Loucy (cell line): ENCODE data around the gene MAPKAP1.

Source experiments
- H2AFZ ChIP-seq: fragments of 200-600 bp; sonication (generic); 2 replicates; pipeline ENCODE4 v1.6.0; 2016; ENCODE audit warnings: antibody characterized with exemption, mild to moderate bottlenecking, low read length, moderate library complexity
- H3F3A ChIP-seq: fragments of 200-600 bp; 2 replicates; pipeline ENCODE4 v1.6.0; 2016; ENCODE audit warnings: antibody characterized with exemption, low read depth, mild to moderate bottlenecking
- H3K27me3 ChIP-seq: fragments of 200-600 bp; sonication (generic); 2 replicates; pipeline ENCODE4 v1.6.1; 2014; ENCODE audit warnings: low read length, mild to moderate bottlenecking; ENCODE audit not compliant: insufficient read depth, poor library complexity, severe bottlenecking
- H3K36me3 ChIP-seq: fragments of 200-600 bp; sonication (generic); 2 replicates; pipeline ENCODE4 v1.6.1; 2016; ENCODE audit warnings: low read length; ENCODE audit not compliant: insufficient read depth
- H3K4me1 ChIP-seq: fragments of 200-600 bp; sonication (generic); 2 replicates; pipeline ENCODE4 v1.5.1; 2014; ENCODE audit warnings: low read length, mild to moderate bottlenecking; ENCODE audit not compliant: insufficient read depth, poor library complexity, severe bottlenecking
- H3K4me2 ChIP-seq: fragments of 200-600 bp; sonication (generic); 2 replicates; pipeline ENCODE4 v1.6.0; 2014; ENCODE audit warnings: antibody characterized with exemption, low read length, low read depth, mild to moderate bottlenecking; ENCODE audit not compliant: poor library complexity, severe bottlenecking
- H3K4me3 ChIP-seq: fragments of 200-600 bp; sonication (generic); 2 replicates; pipeline ENCODE4 v1.5.1; 2014; ENCODE audit warnings: low read length, mild to moderate bottlenecking, mixed read lengths; ENCODE audit not compliant: poor library complexity, severe bottlenecking
- H3K79me2 ChIP-seq: fragments of 200-600 bp; sonication (generic); 2 replicates; pipeline ENCODE4 v1.6.1; 2014; ENCODE audit warnings: low read length; ENCODE audit not compliant: insufficient read depth
- H3K9ac ChIP-seq: fragments of 200-600 bp; sonication (generic); 2 replicates; pipeline ENCODE4 v1.6.0; 2014; ENCODE audit warnings: mild to moderate bottlenecking, low read depth, low read length, moderate library complexity; ENCODE audit not compliant: poor library complexity, severe bottlenecking
- H3K9me2 ChIP-seq: fragments of 200-600 bp; sonication (generic); replicated peaks from 2 replicates; pipeline ENCODE4 v1.6.1; 2016; ENCODE audit warnings: low read depth, low read length, mixed read lengths
- H3K9me3 ChIP-seq: fragments of 200-600 bp; sonication (generic); 2 replicates; pipeline ENCODE4 v1.6.1; 2014; ENCODE audit warnings: mild to moderate bottlenecking, antibody characterized with exemption, low read length, low read depth; ENCODE audit not compliant: insufficient read depth
- H4K20me1 ChIP-seq: fragments of 200-600 bp; sonication (generic); 2 replicates; pipeline ENCODE4 v1.6.0; 2014; ENCODE audit warnings: antibody characterized with exemption, low read length, mild to moderate bottlenecking; ENCODE audit not compliant: insufficient read depth, poor library complexity, severe bottlenecking
- EZH2phosphoT487 ChIP-seq: fragments of 200-600 bp; IDR thresholded peaks from 2 replicates; pipeline ENCODE4 v1.6.1; 2018; ENCODE audit warnings: antibody characterized with exemption, mild to moderate bottlenecking, moderate library complexity, borderline replicate concordance
- TF ChIP-seq, protein P1 (sequence below): fragments of 200-600 bp; sonication (generic); conservative IDR thresholded peaks from 2 replicates; pipeline ENCODE4 v1.5.1; 2014; ENCODE audit warnings: mild to moderate bottlenecking, antibody characterized with exemption, low read length

Gene MAPKAP1

DNA sequence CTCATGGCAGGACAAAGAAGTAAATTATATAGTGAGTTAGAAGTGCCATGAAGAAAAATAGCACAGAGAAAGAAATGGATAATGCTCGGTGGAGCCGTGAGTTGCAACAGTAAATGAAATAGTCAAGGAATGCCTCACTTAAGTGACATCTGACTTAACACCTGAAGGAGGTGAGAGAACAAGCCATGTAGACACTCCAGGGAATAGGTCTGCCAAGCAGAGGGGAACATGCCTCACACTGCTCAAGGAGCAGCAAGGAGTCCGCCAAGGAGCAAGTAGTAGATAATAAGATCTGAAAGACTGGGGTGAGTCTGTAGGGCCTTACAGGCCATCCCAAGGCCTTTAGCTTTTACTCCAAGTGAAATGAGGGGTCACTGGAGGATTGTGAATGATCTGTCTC lies 21.8 kb downstream of the MAPKAP1 start:
- no peaks in the 10 kb centered on the region for H3F3A ChIP-seq
- H2AFZ ChIP-seq: no peak overlapping the region
- H3K4me2 ChIP-seq: no peak overlapping the region
- no peaks in the 10 kb centered on the region for H4K20me1 ChIP-seq
- no peak overlapping the region for H3K9ac ChIP-seq
- no peaks in the 10 kb centered on the region for H3K4me1 ChIP-seq
- no peaks in the 10 kb centered on the region; the same call in 1 of the 2 replicates for H3K36me3 ChIP-seq
- no peaks in the 10 kb centered on the region for H3K9me3 ChIP-seq
- H3K9me2 ChIP-seq: no peaks in the 10 kb centered on the region
- peaks cover 17% of the 10 kb centered on the region; the same call in 1 of the 2 replicates for H3K79me2 ChIP-seq
- H3K4me3 ChIP-seq: no peak overlapping the region
- no peaks in the 10 kb centered on the region for H3K27me3 ChIP-seq
- no peak for TF ChIP-seq EZH2phosphoT487
- TF ChIP-seq, protein P1, sequence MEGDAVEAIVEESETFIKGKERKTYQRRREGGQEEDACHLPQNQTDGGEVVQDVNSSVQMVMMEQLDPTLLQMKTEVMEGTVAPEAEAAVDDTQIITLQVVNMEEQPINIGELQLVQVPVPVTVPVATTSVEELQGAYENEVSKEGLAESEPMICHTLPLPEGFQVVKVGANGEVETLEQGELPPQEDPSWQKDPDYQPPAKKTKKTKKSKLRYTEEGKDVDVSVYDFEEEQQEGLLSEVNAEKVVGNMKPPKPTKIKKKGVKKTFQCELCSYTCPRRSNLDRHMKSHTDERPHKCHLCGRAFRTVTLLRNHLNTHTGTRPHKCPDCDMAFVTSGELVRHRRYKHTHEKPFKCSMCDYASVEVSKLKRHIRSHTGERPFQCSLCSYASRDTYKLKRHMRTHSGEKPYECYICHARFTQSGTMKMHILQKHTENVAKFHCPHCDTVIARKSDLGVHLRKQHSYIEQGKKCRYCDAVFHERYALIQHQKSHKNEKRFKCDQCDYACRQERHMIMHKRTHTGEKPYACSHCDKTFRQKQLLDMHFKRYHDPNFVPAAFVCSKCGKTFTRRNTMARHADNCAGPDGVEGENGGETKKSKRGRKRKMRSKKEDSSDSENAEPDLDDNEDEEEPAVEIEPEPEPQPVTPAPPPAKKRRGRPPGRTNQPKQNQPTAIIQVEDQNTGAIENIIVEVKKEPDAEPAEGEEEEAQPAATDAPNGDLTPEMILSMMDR: no peak

DNA sequence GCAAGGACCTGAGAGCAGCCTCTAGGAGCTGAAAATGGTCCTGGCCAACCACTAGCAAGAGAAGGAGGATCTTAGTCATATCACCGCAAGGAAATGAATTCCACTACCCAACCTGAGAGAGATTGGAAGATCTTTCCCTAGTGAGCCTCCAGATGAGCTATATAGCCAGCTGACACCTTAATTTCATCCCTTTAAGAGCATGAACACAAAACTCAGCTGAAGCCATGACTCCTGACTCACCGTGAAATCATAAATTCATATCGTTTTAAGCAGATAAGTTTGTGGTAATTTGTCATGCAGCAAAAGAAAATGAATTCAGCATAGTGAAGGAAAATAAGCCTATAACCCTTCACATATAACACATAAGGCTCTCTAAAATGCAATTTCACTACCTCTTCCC lies 23.5 kb downstream of the MAPKAP1 start:
- no peak overlapping the region for H3K9ac ChIP-seq
- H3K27me3 ChIP-seq: no peaks in the 10 kb centered on the region
- no peak for TF ChIP-seq EZH2phosphoT487
- H3K9me3 ChIP-seq: no peaks in the 10 kb centered on the region
- H3K36me3 ChIP-seq: no peaks in the 10 kb centered on the region; the same call in 1 of the 2 replicates
- no peak overlapping the region for H3K4me3 ChIP-seq
- no peaks in the 10 kb centered on the region for H3K9me2 ChIP-seq
- H2AFZ ChIP-seq: no peak overlapping the region
- H4K20me1 ChIP-seq: no peaks in the 10 kb centered on the region
- H3K4me1 ChIP-seq: no peaks in the 10 kb centered on the region
- H3K4me2 ChIP-seq: no peak overlapping the region
- peaks cover 21% of the 10 kb centered on the region; the same call in 1 of the 2 replicates for H3K79me2 ChIP-seq
- no peaks in the 10 kb centered on the region for H3F3A ChIP-seq

DNA sequence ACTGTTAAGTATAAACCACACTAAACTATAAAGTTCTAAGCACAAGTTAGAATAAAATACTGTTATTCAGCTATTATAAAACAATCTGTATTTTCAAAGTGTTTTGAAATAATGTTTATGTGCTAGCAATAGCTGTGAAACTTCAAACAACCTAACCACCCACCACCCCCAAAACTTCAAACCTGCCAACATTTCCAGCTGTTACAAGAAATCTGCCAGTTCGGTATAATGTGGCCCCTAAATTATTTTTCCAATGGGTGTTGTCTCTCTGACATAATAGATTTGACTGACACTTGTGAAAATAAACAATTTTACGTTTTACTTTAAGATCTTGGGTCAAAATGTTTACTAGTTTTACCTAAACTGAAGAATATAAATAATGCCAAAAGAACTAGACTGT lies 24.7 kb downstream of the MAPKAP1 start:
- Histone ChIP-seq H3K9me2 (no peaks in the 10 kb centered on the region), H3K79me2 (peaks cover 18% of the 10 kb centered on the region; the same call in 1 of the 2 replicates), H3K4me1 (no peaks in the 10 kb centered on the region), H4K20me1 (no peaks in the 10 kb centered on the region), H3K9ac (no peak overlapping the region), H2AFZ (no peak overlapping the region), H3K4me2 (no peak overlapping the region), H3F3A (no peaks in the 10 kb centered on the region), H3K27me3 (no peaks in the 10 kb centered on the region), H3K9me3 (no peaks in the 10 kb centered on the region), H3K4me3 (no peak overlapping the region), H3K36me3 (no peaks in the 10 kb centered on the region; the same call in 1 of the 2 replicates)
- TF ChIP-seq, protein P1: no peak
- no peak for TF ChIP-seq EZH2phosphoT487

DNA sequence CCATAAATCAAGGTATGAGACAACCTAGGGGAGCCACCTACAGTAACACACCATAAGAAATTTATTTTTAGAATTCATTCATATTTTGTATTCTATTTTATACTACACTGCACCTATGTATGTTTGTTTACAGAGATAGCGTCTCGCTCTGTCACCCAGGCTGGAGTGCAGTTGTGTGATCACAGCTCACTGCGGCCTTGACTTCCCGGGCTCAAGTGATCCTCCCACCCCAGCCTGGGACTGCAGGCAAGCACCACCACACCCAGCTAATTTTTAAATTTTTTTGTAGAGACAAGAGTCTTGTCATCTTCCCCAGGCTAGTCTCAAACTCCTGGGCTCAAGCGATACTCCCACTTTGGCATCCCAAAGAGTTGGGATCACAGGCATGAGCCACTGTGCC lies 25.4 kb downstream of the MAPKAP1 start:
- no peaks in the 10 kb centered on the region for H3F3A ChIP-seq
- H3K9ac ChIP-seq: no peak overlapping the region
- no peaks in the 10 kb centered on the region for H3K4me1 ChIP-seq
- H3K4me2 ChIP-seq: no peak overlapping the region
- no peaks in the 10 kb centered on the region for H3K9me3 ChIP-seq
- TF ChIP-seq EZH2phosphoT487: no peak
- TF ChIP-seq, protein P1: no peak
- no peaks in the 10 kb centered on the region; the same call in 1 of the 2 replicates for H3K36me3 ChIP-seq
- peaks cover 14% of the 10 kb centered on the region; the same call in 1 of the 2 replicates for H3K79me2 ChIP-seq
- H2AFZ ChIP-seq: no peak overlapping the region
- H3K9me2 ChIP-seq: no peaks in the 10 kb centered on the region
- H3K27me3 ChIP-seq: no peaks in the 10 kb centered on the region
- no peak overlapping the region for H3K4me3 ChIP-seq
- H4K20me1 ChIP-seq: no peaks in the 10 kb centered on the region
